ENCODE measurements around the gene NFKBIA. TPM values are rescaled to one million over a fixed set of nuclear protein-coding genes. Genes with fewer than 3 reads are reported as not detected.

NFKBIA gene
- total and polyA plus RNA-seq, 2 of the 8 experiments (the other 6 are each of a cell fraction or from before 2014, with no cell fraction given), result 25.9 to 49.7 TPM

- Histone ChIP-seq H3K4me3 (ENCODE audit: extremely low read depth in 1 of 4, insufficient read depth in 2 of 4, low read depth in 3 of 4, low read length in 4 of 4) (no peak overlapping the region), H3K27ac (ENCODE audit: low read depth, low read length) (no peak overlapping the region), H4K5ac (ENCODE audit: insufficient read length, low read depth, low read length) (no peak overlapping the region), H4K8ac (ENCODE audit: extremely low read depth, insufficient read depth, low read length) (no peak overlapping the region), H3K79me2 (ENCODE audit: control insufficient read depth in 1 of 2, insufficient read depth in 2 of 2, low read length in 2 of 2) (no peaks in the 10 kb centered on the region), H2BK120ac (replicated peaks; ENCODE audit: low read depth, low read length) (no peak overlapping the region), H3K9me3 (ENCODE audit: insufficient read depth in 2 of 2, low read depth in 1 of 2, low read length in 1 of 2) (no peaks in the 10 kb centered on the region), H3K4ac (replicated peaks; ENCODE audit: insufficient read length, low read depth, low read length) (no peak overlapping the region), H2BK20ac (ENCODE audit: low read length) (no peak overlapping the region), H2AFZ (ENCODE audit: low read length) (no peak overlapping the region), H3K56ac (replicated peaks; ENCODE audit: insufficient read length, low read depth, low read length) (no peak overlapping the region), H4K91ac (replicated peaks; ENCODE audit: insufficient read length, low read length) (no peak overlapping the region), H3K18ac (ENCODE audit: extremely low read depth, low read length) (no peak overlapping the region), H2AK5ac (ENCODE audit: low read depth, low read length) (no peak overlapping the region), H3K36me3 (ENCODE audit: control insufficient read depth in 2 of 4, insufficient read depth in 4 of 4, low read length in 3 of 4) (no peaks in the 10 kb centered on the region), H3K23me2 (ENCODE audit: low read depth, low read length) (peaks cover 5% of the 10 kb centered on the region), H3K79me1 (ENCODE audit: low read depth, low read length) (no peaks in the 10 kb centered on the region), H3K9ac (replicated peaks in 1 of 4; ENCODE audit: extremely low read depth in 1 of 4, low read depth in 3 of 4, low read length in 3 of 4) (no peak overlapping the region), H2BK12ac (ENCODE audit: low read depth, low read length) (no peak overlapping the region), H2BK15ac (ENCODE audit: low read length) (no peak overlapping the region), H3K23ac (ENCODE audit: insufficient read length) (no peak overlapping the region), H4K20me1 (replicated peaks in 1 of 2; ENCODE audit: control insufficient read depth in 1 of 2, insufficient read depth in 2 of 2, low read length in 2 of 2) (no peaks in the 10 kb centered on the region), H3K4me2 (ENCODE audit: insufficient read depth in 1 of 2, low read depth in 2 of 2, low read length in 2 of 2) (no peak overlapping the region), H3K4me1 (replicated peaks in 1 of 4; ENCODE audit: control insufficient read depth in 3 of 4, insufficient read depth in 4 of 4, low read length in 3 of 4) (peaks cover 4 to 15% (median 5%) of the 10 kb centered on the region in 4 experiments; a peak in 6 of 7 replicates), H2BK5ac (ENCODE audit: low read depth, low read length) (no peak overlapping the region), H3K14ac (ENCODE audit: insufficient read length) (no peak overlapping the region), H3K27me3 (replicated peaks in 1 of 4; ENCODE audit: control insufficient read depth in 3 of 4, extremely low read depth in 1 of 4, insufficient read depth in 3 of 4, low read length in 3 of 4) (no peaks in the 10 kb centered on the region)
- 92% methylated on average over 1 of the region's 1 CpG; no CpG with 5 or more reads in 1 of the 2 experiments for WGBS, 2 experiments (ENCODE audit: extremely low coverage in 1 of 2, insufficient coverage in 1 of 2, insufficient read length in 1 of 2, insufficient replicate concordance in 2 of 2, low coverage in 1 of 2, low lambda C conversion rate in 2 of 2, missing lambda C conversion rate in 1 of 2)
- FAIRE-seq, result no peak
- DNase-seq (ENCODE audit: low read depth in 1 of 2, low spot score in 2 of 2), result no peak
- ChIA-PET CTCF (ENCODE audit: partially characterized antibody) (interaction anchor here (0.7 to 3.6 kb wide), 7 partner anchors 11 to 268 kb away, joined by 3 to 23 read pairs (median 3); no protein-coding TSS in a partner anchor), POLR2A (ENCODE audit: partially characterized antibody) (interaction anchor here (0.9 to 1.3 kb wide), 2 partner anchors 12 to 286 kb away, joined by 3 read pairs; no protein-coding TSS in a partner anchor)
- TF ChIP-seq PHF8 (conservative IDR thresholded peaks at IDR 0.05; ENCODE audit: low read depth, low read length) (no peak), GABPA (IDR thresholded peaks at IDR 0.05; ENCODE audit: borderline replicate concordance, insufficient read depth, low read length) (no peak), CTBP2 (IDR thresholded peaks at IDR 0.05; ENCODE audit: borderline replicate concordance, insufficient read depth, insufficient read length, low read length) (no peak), E2F6 (IDR thresholded peaks at IDR 0.05) (no peak), SUZ12 (IDR thresholded peaks at IDR 0.05; ENCODE audit: low read length) (no peak), BRCA1 (IDR thresholded peaks at IDR 0.05; ENCODE audit: low read depth, low read length) (no peak), HDAC6 (IDR thresholded peaks at IDR 0.05; ENCODE audit: low read depth, low read length) (no peak), SP4 (IDR thresholded peaks at IDR 0.05; ENCODE audit: low read length) (no peak), CBX5 (IDR thresholded peaks at IDR 0.05; ENCODE audit: low read depth, low read length) (no peak), RFX5 (IDR thresholded peaks at IDR 0.05; ENCODE audit: borderline replicate concordance, low read depth, low read length) (no peak), NRF1 (IDR thresholded peaks at IDR 0.05; ENCODE audit: low read depth, low read length) (no peak), BACH1 (IDR thresholded peaks at IDR 0.05; ENCODE audit: low read length) (no peak)
Measured at GRCh38 chr14:35409595-35409994, 5.0 kb upstream of the NFKBIA start.

All from H1 (cell line).